Suppressor macrophage treated with lipopolysaccharide for 1 hour (primary cell): ENCODE results near the gene CLDN20.
A peak's percentile ranks its signal among the peaks of the same experiment; 100 is the strongest.

ENCODE experiments used
- DNase-seq, 3 donors: peaks; one replicate each; pipeline ENCODE4 v3.0.0-alpha.2; 2020 to 2022

The CLDN20 gene

DNA sequence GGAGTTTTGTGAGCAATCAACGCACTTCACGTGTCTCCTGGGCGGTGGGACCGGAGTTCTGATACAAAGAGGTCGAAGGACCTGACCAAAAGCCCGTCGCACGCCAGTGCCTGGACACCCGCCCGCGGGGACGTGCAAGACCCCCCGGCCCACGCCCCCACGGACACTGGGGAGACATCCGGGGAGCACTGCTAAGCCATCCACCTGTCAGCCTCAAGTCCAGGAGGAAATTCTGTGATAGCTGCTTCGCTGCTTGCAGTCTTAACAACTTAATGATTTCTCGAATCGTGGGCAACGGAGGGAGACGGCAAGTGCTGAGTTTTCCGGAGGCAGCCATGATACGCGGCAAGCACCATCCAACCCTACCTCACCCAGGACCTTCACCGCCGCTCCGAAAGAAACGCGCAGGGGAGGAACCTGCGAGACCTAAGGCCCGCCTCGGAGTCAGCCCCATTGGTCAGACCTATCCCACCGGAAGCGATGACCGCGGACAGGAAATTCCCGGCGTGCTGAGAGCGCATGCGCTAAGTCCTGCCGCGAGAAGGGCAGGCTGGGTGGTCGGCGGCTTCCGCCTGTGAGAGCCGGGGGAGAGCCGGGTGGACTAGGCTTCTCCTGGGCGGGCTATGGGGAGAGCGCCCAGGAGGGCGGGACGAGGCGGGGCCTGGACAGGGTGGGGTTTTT lies 50.4 kb downstream of the CLDN20 start, which contains the start of gene TFB1M:
Gene TFB1M (minus strand): TSS at position 393 of the 681 bp plus-strand sequence. CDS start 56 bp downstream, at position 337.
- DNase-seq = peak; percentile 98 to 100 (median 99)

DNA sequence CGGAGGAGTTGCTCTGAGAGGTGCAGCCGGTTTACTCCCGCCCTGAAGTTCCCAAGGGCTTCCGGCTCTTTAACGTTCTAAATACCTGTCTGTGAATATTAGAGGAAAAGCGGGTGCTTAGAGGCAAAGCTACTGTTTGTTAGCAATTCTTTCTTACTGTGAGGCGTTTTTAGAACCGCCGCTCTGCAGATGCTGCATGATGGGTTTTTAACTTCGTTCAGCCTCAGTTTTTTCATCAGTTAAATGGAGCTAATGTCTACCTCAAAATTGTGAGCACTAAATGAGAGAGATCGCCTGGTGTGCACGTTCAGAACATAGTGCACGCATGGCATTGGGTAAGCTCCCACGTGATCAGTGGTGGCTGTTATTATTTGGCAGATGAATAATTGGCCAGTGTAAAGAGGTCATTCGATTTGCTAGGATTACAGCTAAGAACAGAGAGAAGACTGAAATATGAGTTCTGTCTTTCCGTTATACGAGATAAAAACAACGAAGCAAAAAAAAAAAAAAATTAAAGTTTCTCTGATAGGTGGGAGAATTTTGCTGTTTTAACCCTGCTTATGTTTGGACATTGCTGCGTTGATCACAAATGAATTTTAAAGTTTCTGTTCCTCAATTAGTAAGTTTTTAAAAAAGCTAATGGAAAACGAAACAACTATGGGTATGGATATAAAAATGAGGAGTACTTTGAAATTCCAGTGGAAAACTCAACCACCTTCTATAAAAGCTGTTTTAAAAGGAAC lies 51.1 kb downstream of the CLDN20 start:
- DNase-seq = peak; percentile 57 to 83 (median 79)

- peak; percentile 11 to 54 (median 54) for DNase-seq
These were observed 51.7 kb downstream of the CLDN20 start for GRCh38 chr6:155315516-155315871.

- no peak for DNase-seq
These were observed 52.6 kb downstream of the CLDN20 start for GRCh38 chr6:155316419-155316818.

DNA sequence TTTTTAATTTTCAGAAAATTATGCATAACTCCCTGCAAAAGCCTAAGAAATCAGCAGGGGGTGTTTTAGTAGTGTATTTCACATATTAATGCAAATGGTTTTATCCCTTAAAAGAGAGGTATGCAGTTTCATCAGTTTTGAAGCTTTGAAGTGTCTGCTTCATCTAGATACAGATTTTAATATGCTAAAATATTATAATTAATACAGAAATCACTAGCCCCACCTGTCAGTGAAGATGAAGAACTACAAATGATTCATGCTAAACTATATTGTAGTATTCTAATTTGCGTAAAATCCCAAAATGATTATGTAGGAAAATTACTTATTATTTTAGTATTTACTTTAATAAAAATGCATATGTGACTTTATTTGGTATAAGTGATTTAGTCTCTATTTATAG lies 53.4 kb downstream of the CLDN20 start:
- peak in 2 of 3 donors; percentile 16 to 47 for DNase-seq

DNA sequence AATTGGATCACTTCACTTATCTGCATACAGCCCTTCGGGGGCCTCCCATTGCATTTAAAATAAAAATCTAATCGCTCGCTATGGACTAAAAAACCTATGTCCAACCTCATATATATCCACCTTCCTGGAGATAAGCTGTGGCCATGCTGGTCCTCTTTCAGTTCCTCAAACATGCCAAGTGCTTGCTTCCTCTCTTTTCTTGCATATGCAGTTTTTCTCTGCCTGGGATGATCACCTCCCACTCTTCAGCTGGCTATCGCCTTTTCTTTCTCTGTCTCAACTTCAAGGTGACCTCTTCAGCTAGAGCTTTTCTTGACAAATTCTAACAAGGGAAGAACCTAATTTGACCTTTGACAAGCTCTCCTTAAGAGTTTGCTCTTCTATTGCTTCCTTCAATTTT lies 56.1 kb downstream of the CLDN20 start:
- peak; percentile 65 to 72 (median 69) for DNase-seq

DNA sequence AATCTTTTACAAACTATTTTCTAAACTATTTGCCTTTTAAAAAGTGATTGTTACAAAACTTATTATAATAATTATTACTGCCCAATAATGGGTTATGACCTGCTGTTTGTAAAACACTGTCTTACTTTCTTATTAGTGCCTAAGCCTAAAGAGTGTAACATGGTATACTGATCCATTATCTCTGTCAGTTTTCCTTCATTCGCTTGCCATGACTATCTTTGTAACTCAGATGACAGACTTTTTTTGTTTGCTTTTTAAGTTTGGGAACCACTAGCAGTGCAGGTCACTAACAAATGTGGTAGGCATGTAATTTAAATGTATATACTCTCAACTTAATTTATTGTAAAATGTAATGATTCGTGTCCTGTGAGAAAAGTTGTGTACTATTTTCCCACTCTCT lies 60.4 kb downstream of the CLDN20 start:
- no peak for DNase-seq

- DNase-seq = no peak
These were observed 61.2 kb downstream of the CLDN20 start for GRCh38 chr6:155324993-155325392.

DNA sequence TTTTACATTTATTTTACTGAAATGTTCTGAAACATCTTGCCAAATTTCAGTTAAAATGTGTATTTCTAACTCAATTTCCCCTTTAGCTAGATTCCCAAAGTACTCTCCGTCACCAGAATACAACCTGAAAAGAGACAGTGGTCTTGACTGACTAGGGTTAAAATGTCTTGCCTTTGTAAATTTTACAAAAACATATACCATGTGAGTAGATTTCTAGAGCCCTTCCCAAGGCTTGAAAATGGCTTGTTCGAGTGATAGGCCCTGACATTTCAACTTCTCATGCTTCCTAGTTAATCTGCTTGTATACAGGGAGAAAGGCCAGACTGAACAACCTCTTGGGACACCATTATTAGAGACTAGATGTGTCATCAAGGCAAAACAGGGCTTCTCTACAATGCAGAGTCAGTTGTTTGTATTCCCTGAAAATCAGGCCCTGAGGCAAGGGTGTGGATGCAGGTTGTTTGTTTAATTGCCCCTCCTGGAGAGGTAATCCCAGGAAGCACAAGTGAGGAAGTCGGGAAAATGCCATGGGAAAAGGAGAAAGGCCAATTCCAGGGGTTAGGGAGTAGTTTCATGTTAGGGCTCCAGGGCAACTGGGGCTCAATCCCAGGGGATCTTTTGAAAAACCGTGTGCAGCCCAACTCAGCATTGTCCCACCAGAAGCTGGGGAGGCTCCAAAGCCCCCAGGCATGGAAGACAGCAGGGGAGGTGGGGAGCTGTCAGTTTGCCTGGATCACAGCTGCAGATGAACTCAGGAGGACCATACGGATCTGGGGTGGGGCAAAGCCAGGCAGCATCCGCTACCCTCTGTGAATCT lies 62.1 kb downstream of the CLDN20 start:
- no peak for DNase-seq
